GM18520 (cell line): Measurements from ENCODE around the gene FANCC.
"Not testable (repeated sequence)": the region's sequence is repeated elsewhere in the genome, so short reads cannot be mapped to it uniquely, and the experiment has no call there.

Experiments used
- ATAC-seq: cut with Tn5 transposase; IDR thresholded peaks from one replicate; pipeline ENCODE4 v1.9.1; 2021; ENCODE audit not compliant: unreplicated experiment

Gene FANCC

GRCh38 chr9:95332860-95333259, 15.4 kb upstream of the FANCC start:
- ATAC-seq: no peak

GRCh38 chr9:95330720-95331404, 13.4 kb upstream of the FANCC start:
- ATAC-seq: no peak

GRCh38 chr9:95329061-95329460, 11.6 kb upstream of the FANCC start:
- ATAC-seq: not testable (repeated sequence)

GRCh38 chr9:95327239-95327865, 9.8 kb upstream of the FANCC start:
- no peak for ATAC-seq

GRCh38 chr9:95325221-95325620, 7.7 kb upstream of the FANCC start:
- no peak for ATAC-seq

GRCh38 chr9:95317893-95318211, 343 bp upstream of the FANCC start:
- no peak for ATAC-seq

GRCh38 chr9:95316794-95317118, 753 bp downstream of the FANCC start:
- ATAC-seq: no peak

- ATAC-seq: no peak
Observed at GRCh38 chr9:95316274-95316673, 1.2 kb downstream of the FANCC start.

- no peak for ATAC-seq
Observed at GRCh38 chr9:95315108-95315746, 2.3 kb downstream of the FANCC start.

GRCh38 chr9:95313010-95313498, 4.5 kb downstream of the FANCC start:
- no peak for ATAC-seq

GRCh38 chr9:95311961-95312360, 5.5 kb downstream of the FANCC start:
- no peak for ATAC-seq

- no peak for ATAC-seq
Observed at GRCh38 chr9:95307538-95307937, 10.0 kb downstream of the FANCC start.

- ATAC-seq: no peak
Observed at GRCh38 chr9:95306819-95307218, 10.7 kb downstream of the FANCC start.

- no peak for ATAC-seq
Observed at GRCh38 chr9:95305770-95306492, 11.6 kb downstream of the FANCC start.

GRCh38 chr9:95302479-95302878, 15.0 kb downstream of the FANCC start:
- no peak for ATAC-seq

- ATAC-seq: no peak
Observed at GRCh38 chr9:95297760-95298159, 19.7 kb downstream of the FANCC start.

- no peak for ATAC-seq
Observed at GRCh38 chr9:95297316-95297715, 20.2 kb downstream of the FANCC start.

- no peak for ATAC-seq
Observed at GRCh38 chr9:95296761-95297160, 20.7 kb downstream of the FANCC start.

GRCh38 chr9:95293296-95293695, 24.2 kb downstream of the FANCC start:
- not testable (repeated sequence) for ATAC-seq

GRCh38 chr9:95292226-95292625, 25.3 kb downstream of the FANCC start:
- no peak for ATAC-seq

GRCh38 chr9:95286151-95286550, 31.4 kb downstream of the FANCC start:
- ATAC-seq: no peak

- no peak for ATAC-seq
Observed at GRCh38 chr9:95285307-95285706, 32.2 kb downstream of the FANCC start.
